ENCODE data around the gene TSFM. TPM values are rescaled to one million over a fixed set of nuclear protein-coding genes. Genes with fewer than 3 reads are reported as not detected.

TSFM gene
- total RNA-seq (2013): 21.4 TPM
- polyA plus RNA-seq (10 to 100 TPM in 2 of 3 donors, 1 to 10 TPM in 1; 4.5 to 22.6 (median 21.8) TPM), polyA minus RNA-seq (5.4 and 8.4 TPM in 2 replicates), total RNA-seq (0 to 0.23 (median 0.08) reads per million in 11 experiments)

GRCh38 chr12:57782608-57783465, at the start of gene TSFM:
TSS of gene TSFM (plus strand) at chr12:57782787. CDS start at chr12:57782802, 15 bp downstream.
- peaks cover 37 to 39% of the 10 kb centered on the region in 2 donors for H3K4me1 ChIP-seq (ENCODE audit: control insufficient read depth in 1 of 2, insufficient read depth in 2 of 2, low read length in 2 of 2)

More at GRCh38 chr12:57782608-57783465, at the start of gene TSFM:
- peak; percentile 91 to 93 (median 92) for DNase-seq
- H3K4me2 ChIP-seq (replicated peaks; ENCODE audit: extremely low read depth, low read length, poor library complexity, severe bottlenecking): peak within 1 kb of the TSS; percentile 83
- H3K9me3 Mint-ChIP-seq: peaks cover 0 to 2% (median 0%) of the 10 kb centered on the region in 7 donors
- H3K27me3 ChIP-seq (ENCODE audit: control insufficient read depth in 2 of 2, insufficient read depth in 2 of 2, low read length in 2 of 2): no peaks in the 10 kb centered on the region
- peaks cover 17% of the 10 kb centered on the region for H3K79me2 ChIP-seq (ENCODE audit: insufficient read depth, low read length)
- H3K27ac ChIP-seq (ENCODE audit: low read depth in 1 of 2, low read length in 2 of 2): peak within 1 kb of the TSS; percentile 43 to 81
- H2AFZ ChIP-seq (ENCODE audit: insufficient read depth, low read depth, low read length, poor library complexity, severe bottlenecking): peak within 1 kb of the TSS; percentile 87
- 1% methylated on average over 43 of the region's 45 CpGs for WGBS (ENCODE audit: insufficient coverage)
- intact Hi-C loops (cut with micrococcal nuclease): loop anchor here in 1 of 2 donors (5.0 kb wide), 1 partner anchor 64 kb away; the partner anchor contains the start of gene CTDSP2
- H3K4me3 Mint-ChIP-seq: peak within 1 kb of the TSS; percentile 99 to 100
- peak within 1 kb of the TSS; percentile 63 to 87 (median 82) for H3K4me3 ChIP-seq (replicated peaks in 1 of 3; ENCODE audit: low read depth in 2 of 3, low read length in 3 of 3)
- H3K9me3 ChIP-seq (replicated peaks in 1 of 2; ENCODE audit: control insufficient read depth in 1 of 2, insufficient read depth in 1 of 2, low read length in 2 of 2): no peaks in the 10 kb centered on the region
- peaks cover 0 to 3% (median 0%) of the 10 kb centered on the region in 3 donors for H3K27me3 Mint-ChIP-seq (ENCODE audit: low read depth in 3 of 3)
- H4K20me1 ChIP-seq (ENCODE audit: insufficient read depth, low read length): no peaks in the 10 kb centered on the region
- H3K4me1 Mint-ChIP-seq: peaks cover 41% of the 10 kb centered on the region
- peak; percentile 94 for TF ChIP-seq CTCF (IDR thresholded peaks at IDR 0.05)
- H3K9ac ChIP-seq (ENCODE audit: insufficient read depth, low read length, poor library complexity, severe bottlenecking): peak within 1 kb of the TSS; percentile 77
- H3K27ac Mint-ChIP-seq: peak within 1 kb of the TSS; percentile 91 to 98 (median 95)
- H3K36me3 Mint-ChIP-seq: peaks cover 23 to 24% of the 10 kb centered on the region in 2 donors
- peaks cover 25 to 28% of the 10 kb centered on the region in 2 donors for H3K36me3 ChIP-seq (replicated peaks in 1 of 2; ENCODE audit: control insufficient read depth in 1 of 2, insufficient read depth in 2 of 2, low read length in 2 of 2)

Measured in CD14-positive monocyte (primary cell).